Heart left ventricle (tissue), 13 donors: ENCODE measurements around the gene PDCL2.

Experiments used
- CTCF ChIP-seq, 12 donors: fragments of 200-600 bp; sonication (generic) in 4 of 12; IDR thresholded peaks; one replicate each; pipeline versions ENCODE4 v1.5.0 to v1.8.0; 2018 to 2022; ENCODE audit warnings: antibody characterized with exemption in 12 of 12, mild to moderate bottlenecking in 5 of 12
- POLR2A ChIP-seq, 2 donors: fragments of 450-650 bp; IDR thresholded peaks; one replicate each; pipeline ENCODE4 v1.6.1; 2017; ENCODE audit warnings: antibody characterized with exemption in 2 of 2, mild to moderate bottlenecking in 2 of 2, moderate library complexity in 2 of 2
- donor health status: ischemic (EF 13 %, LVEDD 7.1; RV severe dilation, severe dysfunction).
- donor health status: DM: no; HTN: yes; CAD: no.
- donor health status: DM: no; HTN: no; CAD: no.
- donor health status: ischemic (EF 25% LVEDD 6.9; RV normal size, moderate dysfunction).
- donor health status: ischemic (EF 25% LVEDD 5.7; RV mildly dilated, moderate dysfunction).
- donor health status: ischemic (EF 35%, LVEDD 5.7; RV mildly dilated, moderate dysfunction).
- donor health status: nonischemic (EF 11% LVEDD 7.7; RV severe dilation, severe dysfunction).
- donor health status: DM: yes; HTN: yes; CAD: no.
- donor health status: PGD.
- donor health status: ischemic (EF 29% LVEDD 5.4; RV normal size, mild dysfunction).
- donor health status: nonischemic (EF 23%, LVEDD 6.1; RV moderate dilation, normal function).

GRCh38 chr4:55509266-55509665 lies 82.8 kb downstream of the PDCL2 start:
- no peak for TF ChIP-seq CTCF (IDR thresholded peaks at IDR 0.05)
- no peak for TF ChIP-seq POLR2A (IDR thresholded peaks at IDR 0.05)
